Suprapubic skin (tissue), 4 donors: ENCODE data around the gene TRIM24.

Experiments
- CTCF ChIP-seq, 2 donors: fragments of 200-600 bp in 1 of 2; fragments of 450-650 bp in 1 of 2; sonication (generic) in 1 of 2; IDR thresholded peaks; one replicate each; pipeline ENCODE4 v1.5.1; 2016 to 2019; ENCODE audit warnings: antibody characterized with exemption in 2 of 2, mild to moderate bottlenecking in 1 of 2, moderate library complexity in 1 of 2
- EP300 ChIP-seq: sonication (generic); formaldehyde crosslinking; IDR thresholded peaks from one replicate; pipeline ENCODE4 v1.6.1; 2017; ENCODE audit warnings: antibody characterized with exemption
- POLR2A ChIP-seq, 2 donors: fragments of 450-650 bp; IDR thresholded peaks; one replicate each; pipeline ENCODE4 v1.6.1; 2017; ENCODE audit warnings: antibody characterized with exemption in 2 of 2, mild to moderate bottlenecking in 2 of 2, moderate library complexity in 2 of 2
- POLR2AphosphoS5 ChIP-seq, 3 donors: sonication (generic); formaldehyde crosslinking; IDR thresholded peaks; one replicate each; pipeline ENCODE4 v1.6.1; 2017; ENCODE audit warnings: antibody characterized with exemption in 3 of 3

- TF ChIP-seq CTCF (IDR thresholded peaks at IDR 0.05): no peak
- no peak for TF ChIP-seq POLR2A (IDR thresholded peaks at IDR 0.05)
- TF ChIP-seq EP300: no peak
- TF ChIP-seq POLR2AphosphoS5 (IDR thresholded peaks at IDR 0.05): no peak
Observed at GRCh38 chr7:138553805-138554204, 93.7 kb downstream of the TRIM24 start.
